PFSK-1 (cell line): ENCODE measurements around the gene SLC38A11.

Source experiments
- FOXP2 ChIP-seq: optimal IDR thresholded peaks from 2 replicates; pipeline ENCODE3; 2011; ENCODE audit warnings: borderline replicate concordance, control low read depth, inconsistent platforms; ENCODE audit not compliant: insufficient read depth; ENCODE audit errors: extremely low read length, extremely low read depth
- POLR2AphosphoS5 ChIP-seq: IDR thresholded peaks from 2 replicates; pipeline ENCODE4 v1.6.1; 2012; ENCODE audit warnings: low read depth, mild to moderate bottlenecking, control low read depth, low read length, moderate library complexity
- SIN3A ChIP-seq: IDR thresholded peaks from 2 replicates; pipeline ENCODE4 v1.6.1; 2012; ENCODE audit warnings: mild to moderate bottlenecking, low read length, moderate library complexity, borderline replicate concordance; ENCODE audit not compliant: insufficient read depth
- TAF1 ChIP-seq: IDR thresholded peaks from 2 replicates; pipeline ENCODE4 v1.6.1; 2012; ENCODE audit warnings: low read length, control low read depth, borderline replicate concordance; ENCODE audit not compliant: insufficient read depth
- TF ChIP-seq, protein P1 (sequence below), 2 experiments: IDR thresholded peaks; 2 replicates each; pipeline versions ENCODE4 v1.6.1 to v1.8.0; 2011 to 2012; ENCODE audit warnings: low read depth in 2 of 2, low read length in 2 of 2, control low read depth in 1 of 2, inconsistent platforms in 1 of 2, mild to moderate bottlenecking in 1 of 2, moderate library complexity in 1 of 2; ENCODE audit not compliant: insufficient read depth in 1 of 2

The SLC38A11 gene

DNA sequence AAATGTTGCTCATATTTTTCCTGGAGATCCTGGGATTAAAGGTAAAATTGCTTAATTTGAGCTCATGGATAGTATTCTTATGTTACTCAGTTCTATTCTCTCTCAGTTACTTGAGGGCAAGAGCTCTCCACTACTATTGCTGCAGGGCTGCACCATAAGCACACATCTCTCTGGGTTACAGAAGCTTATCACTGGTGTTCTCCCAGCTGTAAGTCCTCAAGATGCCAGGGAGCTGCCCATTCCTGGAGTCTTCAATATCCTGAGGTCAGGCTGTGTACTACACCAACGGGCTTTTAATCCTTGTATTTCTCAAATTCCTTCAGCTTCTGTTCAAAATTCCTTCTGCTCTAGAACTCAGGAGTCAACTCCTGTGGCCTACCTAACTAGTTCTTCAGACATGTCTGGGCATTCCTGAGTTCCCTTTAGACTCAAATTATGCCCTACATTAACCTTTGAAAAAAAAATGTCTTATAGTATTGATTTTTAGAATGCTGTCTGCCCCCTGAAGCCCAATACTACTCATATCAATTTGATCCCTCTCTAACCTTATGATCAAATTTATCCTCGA is 96.0 kb downstream of the SLC38A11 start:
- TF ChIP-seq, protein P1, sequence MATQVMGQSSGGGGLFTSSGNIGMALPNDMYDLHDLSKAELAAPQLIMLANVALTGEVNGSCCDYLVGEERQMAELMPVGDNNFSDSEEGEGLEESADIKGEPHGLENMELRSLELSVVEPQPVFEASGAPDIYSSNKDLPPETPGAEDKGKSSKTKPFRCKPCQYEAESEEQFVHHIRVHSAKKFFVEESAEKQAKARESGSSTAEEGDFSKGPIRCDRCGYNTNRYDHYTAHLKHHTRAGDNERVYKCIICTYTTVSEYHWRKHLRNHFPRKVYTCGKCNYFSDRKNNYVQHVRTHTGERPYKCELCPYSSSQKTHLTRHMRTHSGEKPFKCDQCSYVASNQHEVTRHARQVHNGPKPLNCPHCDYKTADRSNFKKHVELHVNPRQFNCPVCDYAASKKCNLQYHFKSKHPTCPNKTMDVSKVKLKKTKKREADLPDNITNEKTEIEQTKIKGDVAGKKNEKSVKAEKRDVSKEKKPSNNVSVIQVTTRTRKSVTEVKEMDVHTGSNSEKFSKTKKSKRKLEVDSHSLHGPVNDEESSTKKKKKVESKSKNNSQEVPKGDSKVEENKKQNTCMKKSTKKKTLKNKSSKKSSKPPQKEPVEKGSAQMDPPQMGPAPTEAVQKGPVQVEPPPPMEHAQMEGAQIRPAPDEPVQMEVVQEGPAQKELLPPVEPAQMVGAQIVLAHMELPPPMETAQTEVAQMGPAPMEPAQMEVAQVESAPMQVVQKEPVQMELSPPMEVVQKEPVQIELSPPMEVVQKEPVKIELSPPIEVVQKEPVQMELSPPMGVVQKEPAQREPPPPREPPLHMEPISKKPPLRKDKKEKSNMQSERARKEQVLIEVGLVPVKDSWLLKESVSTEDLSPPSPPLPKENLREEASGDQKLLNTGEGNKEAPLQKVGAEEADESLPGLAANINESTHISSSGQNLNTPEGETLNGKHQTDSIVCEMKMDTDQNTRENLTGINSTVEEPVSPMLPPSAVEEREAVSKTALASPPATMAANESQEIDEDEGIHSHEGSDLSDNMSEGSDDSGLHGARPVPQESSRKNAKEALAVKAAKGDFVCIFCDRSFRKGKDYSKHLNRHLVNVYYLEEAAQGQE (IDR thresholded peaks at IDR 0.05; ENCODE audit: insufficient read depth in 1 of 2, low read depth in 2 of 2, low read length in 2 of 2): no peak

DNA sequence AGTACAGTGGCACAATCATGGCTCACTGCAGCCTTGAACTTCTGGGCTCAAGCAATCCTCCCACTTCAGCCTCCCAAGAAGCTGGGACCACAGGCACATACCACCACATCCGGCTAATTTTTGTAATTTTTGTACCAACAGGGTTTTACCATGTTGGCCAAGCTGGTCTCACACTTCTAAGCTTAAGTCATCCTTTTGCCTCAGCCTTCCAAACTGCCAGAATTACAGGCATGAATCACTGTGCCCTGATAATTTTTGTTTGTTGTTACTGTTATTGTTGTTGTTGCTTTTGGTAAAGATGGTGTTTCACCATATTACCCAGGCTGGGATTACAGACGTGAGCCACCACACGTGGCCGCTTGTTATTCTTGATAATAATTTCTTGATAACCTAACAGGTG is 103.2 kb downstream of the SLC38A11 start:
- TF ChIP-seq FOXP2 (no peak), SIN3A (no peak), POLR2AphosphoS5 (no peak), TAF1 (no peak)
- TF ChIP-seq, protein P1 (IDR thresholded peaks at IDR 0.05; ENCODE audit: insufficient read depth in 1 of 2, low read depth in 2 of 2, low read length in 2 of 2): no peak

DNA sequence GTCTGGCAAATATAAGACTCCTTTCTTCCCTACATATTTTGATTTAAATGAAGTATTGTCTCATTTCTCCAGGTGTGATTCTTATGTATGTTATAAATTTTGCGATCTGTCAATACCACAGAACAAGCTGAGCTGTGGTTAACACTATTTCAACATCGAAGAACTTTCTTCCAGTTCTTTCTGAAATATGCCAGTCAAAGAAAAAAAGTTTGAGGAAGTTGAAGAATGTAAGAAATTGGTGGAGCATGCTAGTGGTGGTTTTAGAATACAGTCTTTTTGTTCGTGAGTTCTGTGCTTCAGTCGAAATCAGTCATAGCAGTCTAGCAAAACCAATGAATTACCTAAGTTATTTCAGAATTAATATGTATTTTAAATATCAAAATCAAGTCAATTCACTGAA is 105.1 kb downstream of the SLC38A11 start:
- TF ChIP-seq SIN3A (no peak), FOXP2 (no peak), TAF1 (no peak), POLR2AphosphoS5 (no peak)
- TF ChIP-seq, protein P1 (IDR thresholded peaks at IDR 0.05; ENCODE audit: insufficient read depth in 1 of 2, low read depth in 2 of 2, low read length in 2 of 2): no peak

DNA sequence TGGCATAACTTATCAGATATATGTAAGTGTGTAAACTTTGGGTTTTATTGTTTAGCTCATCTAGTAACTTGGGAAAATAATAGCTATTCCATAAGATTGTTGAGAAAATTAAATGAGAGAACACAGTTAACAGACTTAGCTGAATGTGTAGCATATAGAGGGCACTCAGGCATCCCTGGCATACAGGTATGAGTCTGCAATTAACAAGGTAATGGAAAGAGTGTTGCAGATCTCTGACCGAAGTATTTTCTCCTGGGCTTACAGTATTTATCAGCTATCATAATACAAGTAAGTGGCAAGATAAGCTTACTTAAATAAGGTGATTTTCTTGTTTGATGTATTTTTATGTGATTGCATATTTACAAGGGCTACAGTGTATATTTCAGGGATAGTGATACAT is 105.8 kb downstream of the SLC38A11 start:
- TF ChIP-seq SIN3A: no peak
- no peak for TF ChIP-seq TAF1
- TF ChIP-seq FOXP2: no peak
- TF ChIP-seq, protein P1 (IDR thresholded peaks at IDR 0.05; ENCODE audit: insufficient read depth in 1 of 2, low read depth in 2 of 2, low read length in 2 of 2): no peak
- no peak for TF ChIP-seq POLR2AphosphoS5

DNA sequence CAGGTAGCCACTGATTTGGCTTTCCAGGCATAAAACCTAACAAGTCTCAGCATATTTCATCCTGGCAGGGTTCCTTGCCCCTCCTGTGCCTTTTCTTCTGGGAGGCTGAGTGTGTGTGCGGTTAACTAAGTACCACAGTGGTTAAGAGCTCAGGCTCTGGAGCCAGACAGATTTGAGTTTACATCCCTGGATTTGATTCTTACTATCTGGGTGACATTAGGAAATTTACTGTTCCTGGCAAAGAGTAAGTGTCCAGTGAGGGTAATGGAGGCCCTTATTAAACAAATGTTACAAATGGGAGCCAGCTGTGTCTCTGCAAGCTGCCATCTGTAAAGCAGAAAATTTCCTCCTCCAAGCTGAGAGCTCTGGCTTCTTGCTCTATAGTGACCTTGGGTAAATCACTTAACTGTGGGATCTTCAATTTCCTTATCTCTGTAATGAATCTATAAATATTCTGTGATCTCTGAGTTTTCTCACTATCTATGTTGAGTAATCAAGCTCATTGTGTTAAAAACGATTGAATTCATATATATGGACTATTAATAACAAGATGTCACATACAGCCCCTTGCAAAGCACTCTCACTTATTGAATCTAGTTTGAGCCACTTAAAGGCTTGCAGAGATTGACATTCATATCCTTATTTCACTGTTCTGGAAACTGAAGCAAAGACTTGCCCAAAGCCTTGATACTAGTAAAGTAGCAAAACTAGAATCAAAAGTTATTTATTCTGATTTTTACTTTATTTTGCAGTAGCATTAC is 107.2 kb downstream of the SLC38A11 start:
- TF ChIP-seq, protein P1 (IDR thresholded peaks at IDR 0.05; ENCODE audit: insufficient read depth in 1 of 2, low read depth in 2 of 2, low read length in 2 of 2): no peak
- TF ChIP-seq TAF1: no peak
- TF ChIP-seq FOXP2: no peak
- no peak for TF ChIP-seq POLR2AphosphoS5
- no peak for TF ChIP-seq SIN3A
